SK-N-SH (cell line): ENCODE data around the gene MRGPRX1. TPM values are rescaled to one million over a fixed set of nuclear protein-coding genes. Genes with fewer than 3 reads are reported as not detected.
"Not testable (repeated sequence)": the region's sequence is repeated elsewhere in the genome, so short reads cannot be mapped to it uniquely, and the experiment has no call there.

ENCODE experiments used
- CTCF ChIA-PET: fragments of 300-600, 350-600 bp; formaldehyde crosslinking; extraction: SDS; loops from one replicate; lab custom pipeline; 2021; lab: Yijun Ruan, JAX
- POLR2A ChIA-PET: fragments of 350-600 bp; sonication (Branson Sonifier 250); formaldehyde crosslinking; extraction: SDS; loops from one replicate; lab custom pipeline; 2020; ENCODE audit warnings: antibody characterized with exemption, inconsistent platforms; lab: Yijun Ruan, JAX
- DNase-seq: peaks from one replicate; pipeline ENCODE4 v3.0.0; 2012
- H2AFZ ChIP-seq: fragments of 200-600 bp; sonication (generic); 2 replicates; pipeline ENCODE4 v1.8.1; 2016; ENCODE audit warnings: antibody characterized with exemption, mild to moderate bottlenecking, low read depth
- H3F3A ChIP-seq: fragments of 200-600 bp; sonication (generic); replicated peaks from 2 replicates; pipeline ENCODE3; 2016; ENCODE audit warnings: antibody characterized with exemption, mild to moderate bottlenecking; ENCODE audit not compliant: insufficient read depth
- H3K27ac ChIP-seq, 2 experiments: fragments of 200-500 bp in 1 of 2; fragments of 200-600 bp in 1 of 2; sonication (Bioruptor generic) in 1 of 2; sonication (generic), shearing (Covaris generic) in 1 of 2; 2 replicates each; pipeline versions ENCODE4 v1.5.1 to v1.6.1; 2014 to 2016; ENCODE audit warnings: low read depth in 2 of 2, inconsistent platforms in 1 of 2, low read length in 1 of 2, mild to moderate bottlenecking in 1 of 2, mixed read lengths in 1 of 2
- H3K27me3 ChIP-seq: fragments of 200-600 bp; sonication (generic), shearing (Covaris generic); 2 replicates; pipeline ENCODE4 v1.6.1; 2016; ENCODE audit warnings: mixed run types; ENCODE audit not compliant: insufficient read depth
- H3K36me3 ChIP-seq, 2 experiments: fragments of 200-500 bp in 1 of 2; fragments of 200-600 bp in 1 of 2; sonication (Bioruptor generic) in 1 of 2; sonication (generic) in 1 of 2; replicated peaks in 1 of 2; 2 replicates each; pipeline versions ENCODE3 to v1.5.1; 2014 to 2016; ENCODE audit warnings: low read length in 1 of 2, mild to moderate bottlenecking in 1 of 2; ENCODE audit not compliant: insufficient read depth in 2 of 2, control insufficient read depth in 1 of 2
- H3K4me1 ChIP-seq, 2 experiments: fragments of 200-500 bp in 1 of 2; fragments of 200-600 bp in 1 of 2; sonication (Bioruptor generic) in 1 of 2; sonication (generic), shearing (Covaris generic) in 1 of 2; 2 replicates each; pipeline versions ENCODE4 v1.5.1 to v1.6.1; 2014 to 2016; ENCODE audit warnings: low read depth in 1 of 2, low read length in 1 of 2, mixed run types in 1 of 2; ENCODE audit not compliant: insufficient read depth in 2 of 2, control insufficient read depth in 1 of 2
- H3K4me2 ChIP-seq: fragments of 200-600 bp; sonication (generic), shearing (Covaris generic); 2 replicates; pipeline ENCODE4 v1.6.1; 2017; ENCODE audit warnings: mixed run types
- H3K4me3 ChIP-seq, 2 experiments: fragments of 200-500 bp in 1 of 2; fragments of 200-600 bp in 1 of 2; sonication (Bioruptor generic) in 1 of 2; sonication (generic), shearing (Covaris generic) in 1 of 2; 2 replicates each; pipeline versions ENCODE4 v1.5.1 to v1.8.1; 2014 to 2016; ENCODE audit warnings: low read depth in 2 of 2, inconsistent platforms in 1 of 2, low read length in 1 of 2, mild to moderate bottlenecking in 1 of 2, mixed read lengths in 1 of 2, moderate library complexity in 1 of 2
- H3K79me2 ChIP-seq: fragments of 200-600 bp; sonication (generic); 2 replicates; pipeline ENCODE4 v1.8.1; 2017; ENCODE audit warnings: mild to moderate bottlenecking; ENCODE audit not compliant: insufficient read depth
- H3K9ac ChIP-seq: fragments of 200-600 bp; sonication (generic); 2 replicates; pipeline ENCODE4 v1.6.1; 2017; ENCODE audit warnings: mixed run types
- H3K9me2 ChIP-seq: fragments of 200-600 bp; sonication (generic); 2 replicates; pipeline ENCODE4 v1.6.1; 2017; ENCODE audit warnings: mixed run types
- H3K9me3 ChIP-seq: fragments of 200-600 bp; sonication (generic); 2 replicates; pipeline ENCODE4 v1.6.1; 2017; ENCODE audit warnings: mixed run types, mild to moderate bottlenecking, moderate library complexity
- H4K20me1 ChIP-seq: fragments of 200-600 bp; sonication (generic); 2 replicates; pipeline ENCODE4 v1.6.1; 2017; ENCODE audit warnings: mild to moderate bottlenecking, mixed run types; ENCODE audit not compliant: insufficient read depth
- ELF1 ChIP-seq: IDR thresholded peaks from 2 replicates; pipeline ENCODE4 v1.4.0; 2012
- EP300 ChIP-seq, 2 experiments: IDR thresholded peaks; 2 replicates each; pipeline versions ENCODE4 v1.4.0 to v1.6.1; 2012; ENCODE audit warnings: borderline replicate concordance in 1 of 2, low read depth in 1 of 2, low read length in 1 of 2
- EZH2phosphoT487 ChIP-seq: fragments of 200-600 bp; sonication (generic); IDR thresholded peaks from 2 replicates; pipeline ENCODE4 v1.6.1; 2017; ENCODE audit warnings: low read depth, mixed run types, mild to moderate bottlenecking, antibody characterized with exemption, moderate library complexity, borderline replicate concordance
- FOSL2 ChIP-seq: IDR thresholded peaks from 2 replicates; pipeline ENCODE4 v1.4.0; 2012; ENCODE audit warnings: low read depth, mild to moderate bottlenecking, moderate library complexity, borderline replicate concordance
- FOXM1 ChIP-seq: IDR thresholded peaks from 2 replicates; pipeline ENCODE4 v1.4.0; 2012; ENCODE audit warnings: low read depth, mild to moderate bottlenecking
- GATA2 ChIP-seq: sonication (generic); formaldehyde crosslinking; IDR thresholded peaks from 2 replicates; pipeline ENCODE4 v1.5.0; 2020; ENCODE audit warnings: mild to moderate bottlenecking, missing genetic modification reagents
- JUND ChIP-seq: IDR thresholded peaks from 2 replicates; pipeline ENCODE4 v1.4.0; 2012
- MXI1 ChIP-seq: IDR thresholded peaks from 2 replicates; pipeline ENCODE4 v1.6.1; 2012; ENCODE audit warnings: mild to moderate bottlenecking, low read depth, low read length, improper control_type of control experiment
- NFIC ChIP-seq: IDR thresholded peaks from 2 replicates; pipeline ENCODE4 v1.4.0; 2012; ENCODE audit warnings: borderline replicate concordance
- NRF1 ChIP-seq: IDR thresholded peaks from 2 replicates; pipeline ENCODE4 v1.6.1; 2012; ENCODE audit warnings: low read depth, mild to moderate bottlenecking, low read length
- RAD21 ChIP-seq: IDR thresholded peaks from 2 replicates; pipeline ENCODE4 v1.6.1; 2012; ENCODE audit warnings: mild to moderate bottlenecking, low read length
- RCOR1 ChIP-seq: fragments of 150-350 bp; IDR thresholded peaks from 2 replicates; pipeline ENCODE4 v1.6.1; 2017; ENCODE audit warnings: antibody characterized with exemption, low read length
- REST ChIP-seq: IDR thresholded peaks from 2 replicates; pipeline ENCODE4 v1.6.1; 2012; ENCODE audit warnings: mild to moderate bottlenecking, low read depth, low read length, moderate library complexity
- RFX5 ChIP-seq: IDR thresholded peaks from 2 replicates; pipeline ENCODE4 v1.6.1; 2012; ENCODE audit warnings: mild to moderate bottlenecking, improper control_type of control experiment, low read length
- SIN3A ChIP-seq: IDR thresholded peaks from 2 replicates; pipeline ENCODE4 v1.6.1; 2012; ENCODE audit warnings: low read depth, mild to moderate bottlenecking, low read length, moderate library complexity, borderline replicate concordance
- TEAD4 ChIP-seq: IDR thresholded peaks from 2 replicates; pipeline ENCODE4 v1.4.0; 2012; ENCODE audit warnings: mild to moderate bottlenecking, borderline replicate concordance; ENCODE audit not compliant: insufficient read depth
- USF1 ChIP-seq: IDR thresholded peaks from 2 replicates; pipeline ENCODE4 v1.4.0; 2012; ENCODE audit warnings: low read depth, borderline replicate concordance
- YY1 ChIP-seq: IDR thresholded peaks from 2 replicates; pipeline ENCODE4 v1.4.0; 2012; ENCODE audit warnings: low read depth, mild to moderate bottlenecking
- WGBS: methylation state at CpG from one replicate; pipeline ENCODE4 v1.1.6; 2017; ENCODE audit warnings: low lambda C conversion rate; 5-methylcytosine and 5-hydroxymethylcytosine counted together
- polyA plus RNA-seq, 3 experiments: library from polyadenylated mRNA; depleted of rRNA; stranded (reverse); fragments of >200 nt; gene quantifications; 2 replicates each; pipeline ENCODE4 v1.2.3, GENCODE V29; 2012
- TF ChIP-seq, protein P1 (sequence below): fragments of 150-350 bp; IDR thresholded peaks from 2 replicates; pipeline ENCODE4 v1.6.1; 2017; ENCODE audit warnings: antibody characterized with exemption, low read length, low read depth, borderline replicate concordance
- TF ChIP-seq, protein P2 (sequence below): fragments of 200-600 bp; sonication (generic); IDR thresholded peaks from 2 replicates; pipeline ENCODE4 v1.6.1; 2017; ENCODE audit warnings: antibody characterized with exemption, mild to moderate bottlenecking, moderate library complexity

MRGPRX1 gene
- polyA plus RNA-seq, 1 of the 3 experiments (the other 2 are of a cell fraction): not detected

- no peaks in the 10 kb centered on the region for H3F3A ChIP-seq
- H3K27me3 ChIP-seq: no peaks in the 10 kb centered on the region
- WGBS: 29% methylated on average over 3 of the region's 3 CpGs
- no peak overlapping the region for H3K27ac ChIP-seq
- no peak overlapping the region for H3K4me2 ChIP-seq
- CTCF ChIA-PET: interaction anchor here (1.7 kb wide), 1 partner anchor 143 kb away, joined by 5 read pairs; no protein-coding TSS in a partner anchor
- no peaks in the 10 kb centered on the region for H3K36me3 ChIP-seq
- no peaks in the 10 kb centered on the region for H3K9me2 ChIP-seq
- no peaks in the 10 kb centered on the region for H3K9me3 ChIP-seq
- H3K9ac ChIP-seq: no peak overlapping the region
- no peak for DNase-seq
- TF ChIP-seq, protein P1, sequence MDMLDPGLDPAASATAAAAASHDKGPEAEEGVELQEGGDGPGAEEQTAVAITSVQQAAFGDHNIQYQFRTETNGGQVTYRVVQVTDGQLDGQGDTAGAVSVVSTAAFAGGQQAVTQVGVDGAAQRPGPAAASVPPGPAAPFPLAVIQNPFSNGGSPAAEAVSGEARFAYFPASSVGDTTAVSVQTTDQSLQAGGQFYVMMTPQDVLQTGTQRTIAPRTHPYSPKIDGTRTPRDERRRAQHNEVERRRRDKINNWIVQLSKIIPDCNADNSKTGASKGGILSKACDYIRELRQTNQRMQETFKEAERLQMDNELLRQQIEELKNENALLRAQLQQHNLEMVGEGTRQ: no peak
- no peak for TF ChIP-seq JUND
- TF ChIP-seq EP300 (IDR thresholded peaks at IDR 0.05; ENCODE audit: borderline replicate concordance in 1 of 2, low read depth in 1 of 2, low read length in 1 of 2): no peak
- no peak for TF ChIP-seq SIN3A
- TF ChIP-seq TEAD4: no peak
- TF ChIP-seq NFIC: no peak
- TF ChIP-seq FOXM1: no peak
- TF ChIP-seq YY1: no peak
- no peak for TF ChIP-seq RFX5
- TF ChIP-seq REST: no peak
- TF ChIP-seq GATA2 (CRISPR knock-in tag): no peak
- no peak for TF ChIP-seq EZH2phosphoT487
- TF ChIP-seq ELF1: no peak
- TF ChIP-seq NRF1: no peak
- no peak for TF ChIP-seq MXI1
- no peak for TF ChIP-seq RCOR1
- no peak for TF ChIP-seq USF1
- no peak for TF ChIP-seq FOSL2
- TF ChIP-seq, protein P2, sequence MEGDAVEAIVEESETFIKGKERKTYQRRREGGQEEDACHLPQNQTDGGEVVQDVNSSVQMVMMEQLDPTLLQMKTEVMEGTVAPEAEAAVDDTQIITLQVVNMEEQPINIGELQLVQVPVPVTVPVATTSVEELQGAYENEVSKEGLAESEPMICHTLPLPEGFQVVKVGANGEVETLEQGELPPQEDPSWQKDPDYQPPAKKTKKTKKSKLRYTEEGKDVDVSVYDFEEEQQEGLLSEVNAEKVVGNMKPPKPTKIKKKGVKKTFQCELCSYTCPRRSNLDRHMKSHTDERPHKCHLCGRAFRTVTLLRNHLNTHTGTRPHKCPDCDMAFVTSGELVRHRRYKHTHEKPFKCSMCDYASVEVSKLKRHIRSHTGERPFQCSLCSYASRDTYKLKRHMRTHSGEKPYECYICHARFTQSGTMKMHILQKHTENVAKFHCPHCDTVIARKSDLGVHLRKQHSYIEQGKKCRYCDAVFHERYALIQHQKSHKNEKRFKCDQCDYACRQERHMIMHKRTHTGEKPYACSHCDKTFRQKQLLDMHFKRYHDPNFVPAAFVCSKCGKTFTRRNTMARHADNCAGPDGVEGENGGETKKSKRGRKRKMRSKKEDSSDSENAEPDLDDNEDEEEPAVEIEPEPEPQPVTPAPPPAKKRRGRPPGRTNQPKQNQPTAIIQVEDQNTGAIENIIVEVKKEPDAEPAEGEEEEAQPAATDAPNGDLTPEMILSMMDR: no peak
- TF ChIP-seq RAD21: no peak
- POLR2A ChIA-PET: no interaction called here
- no peak overlapping the region for H2AFZ ChIP-seq
- H3K4me3 ChIP-seq: no peak overlapping the region
- no peaks in the 10 kb centered on the region; a peak in 1 of 4 replicates for H3K4me1 ChIP-seq
- no peaks in the 10 kb centered on the region for H4K20me1 ChIP-seq
- H3K79me2 ChIP-seq: no peaks in the 10 kb centered on the region
Observed at GRCh38 chr11:18927550-18928322, 11.5 kb downstream of the MRGPRX1 start.

GRCh38 chr11:18925426-18925825 lies 13.8 kb downstream of the MRGPRX1 start:
- H2AFZ ChIP-seq, DNase-seq, H3K27ac ChIP-seq, H3K79me2 ChIP-seq, POLR2A ChIA-PET, H4K20me1 ChIP-seq, CTCF ChIA-PET, H3K4me1 ChIP-seq, H3K4me3 ChIP-seq, H3K36me3 ChIP-seq, H3K27me3 ChIP-seq, H3F3A ChIP-seq, H3K4me2 ChIP-seq, H3K9me3 ChIP-seq, H3K9ac ChIP-seq, H3K9me2 ChIP-seq: not testable (repeated sequence)
- 8% methylated on average over 2 of the region's 2 CpGs for WGBS
